NCI-H2081 (cell line): ENCODE measurements around the gene CTDSP1.
A peak's percentile ranks its signal among the peaks of the same experiment; 100 is the strongest.

Experiments
- DNase-seq, 2 experiments: peaks; one replicate each; lab custom pipeline; 2025; lab: John Stamatoyannopoulos, UW

CTDSP1 gene

GRCh38 chr2:218399391-218400166 is at the start of gene CTDSP1:
CTDSP1 (plus strand) TSS chr2:218399868; CDS start chr2:218400091, 223 bp downstream.
- peak; percentile 92 to 95 for DNase-seq

- no peak for DNase-seq
These were observed 45.6 kb upstream of the CTDSP1 start for GRCh38 chr2:218354045-218354444.

GRCh38 chr2:218354850-218355443 is 44.7 kb upstream of the CTDSP1 start:
- no peak for DNase-seq

- DNase-seq = no peak
These were observed 42.2 kb upstream of the CTDSP1 start for GRCh38 chr2:218357236-218358177.

GRCh38 chr2:218360453-218360852 is 39.2 kb upstream of the CTDSP1 start:
- no peak for DNase-seq

GRCh38 chr2:218362606-218363005 is 37.1 kb upstream of the CTDSP1 start:
- DNase-seq = no peak

GRCh38 chr2:218363736-218364135 is 35.9 kb upstream of the CTDSP1 start:
- DNase-seq = no peak

- DNase-seq = no peak
These were observed 35.5 kb upstream of the CTDSP1 start for GRCh38 chr2:218364196-218364595.

GRCh38 chr2:218366621-218367414 is 32.9 kb upstream of the CTDSP1 start:
- DNase-seq = no peak

- DNase-seq = no peak
These were observed 32.1 kb upstream of the CTDSP1 start for GRCh38 chr2:218367415-218368149.

GRCh38 chr2:218368150-218368528 is 31.5 kb upstream of the CTDSP1 start:
- no peak for DNase-seq

GRCh38 chr2:218368621-218369153 is 31.0 kb upstream of the CTDSP1 start:
- DNase-seq = peak in 1 of 2 experiments; percentile 51

GRCh38 chr2:218369330-218369729 is 30.3 kb upstream of the CTDSP1 start:
- peak in 1 of 2 experiments; percentile 56 for DNase-seq

- no peak for DNase-seq
These were observed 29.1 kb upstream of the CTDSP1 start for GRCh38 chr2:218370410-218371063.

GRCh38 chr2:218371983-218372350 is 27.7 kb upstream of the CTDSP1 start:
- no peak for DNase-seq

- DNase-seq = no peak
These were observed 24.9 kb upstream of the CTDSP1 start for GRCh38 chr2:218374795-218375194.

GRCh38 chr2:218375212-218375611 is 24.5 kb upstream of the CTDSP1 start:
- no peak for DNase-seq

GRCh38 chr2:218378053-218378452 is 21.6 kb upstream of the CTDSP1 start:
- DNase-seq = no peak

GRCh38 chr2:218381916-218382366 is 17.7 kb upstream of the CTDSP1 start, which contains the start of gene SLC11A1:
SLC11A1 (plus strand) TSS chr2:218382273; CDS start chr2:218382369, 96 bp downstream.
- DNase-seq = no peak

GRCh38 chr2:218382785-218383184 is 16.9 kb upstream of the CTDSP1 start:
- no peak for DNase-seq
